ENCODE data around the gene CIC.

Gene CIC

DNA sequence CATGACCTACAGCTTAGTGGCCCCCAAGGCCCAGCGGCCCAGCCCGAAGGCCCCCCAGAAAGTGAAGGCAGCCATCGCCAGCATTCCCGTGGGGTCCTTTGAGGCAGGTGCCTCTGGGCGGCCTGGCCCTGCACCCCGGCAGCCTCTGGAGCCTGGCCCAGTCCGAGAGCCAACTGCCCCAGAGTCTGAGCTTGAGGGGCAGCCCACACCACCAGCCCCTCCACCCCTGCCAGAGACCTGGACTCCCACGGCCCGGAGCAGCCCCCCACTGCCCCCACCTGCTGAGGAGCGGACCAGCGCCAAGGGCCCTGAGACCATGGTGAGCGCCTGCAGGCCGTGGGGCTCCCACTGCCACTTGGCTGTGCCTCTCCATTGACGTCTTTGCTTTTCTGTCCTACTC lies 23.9 kb downstream of the CIC start:
- no peak for TF ChIP-seq FOXP2 (optimal IDR thresholded peaks at IDR 0.05; ENCODE audit: borderline replicate concordance, extremely low read depth, extremely low read length, insufficient read depth)
- TF ChIP-seq TAF1 (IDR thresholded peaks at IDR 0.05; ENCODE audit: borderline replicate concordance, insufficient read depth, low read length) = no peak
- TF ChIP-seq POLR2AphosphoS5 (IDR thresholded peaks at IDR 0.05; ENCODE audit: low read depth, low read length) = no peak
- no peak for TF ChIP-seq SIN3A (IDR thresholded peaks at IDR 0.05; ENCODE audit: borderline replicate concordance, insufficient read depth, low read length)
- TF ChIP-seq, protein P1, sequence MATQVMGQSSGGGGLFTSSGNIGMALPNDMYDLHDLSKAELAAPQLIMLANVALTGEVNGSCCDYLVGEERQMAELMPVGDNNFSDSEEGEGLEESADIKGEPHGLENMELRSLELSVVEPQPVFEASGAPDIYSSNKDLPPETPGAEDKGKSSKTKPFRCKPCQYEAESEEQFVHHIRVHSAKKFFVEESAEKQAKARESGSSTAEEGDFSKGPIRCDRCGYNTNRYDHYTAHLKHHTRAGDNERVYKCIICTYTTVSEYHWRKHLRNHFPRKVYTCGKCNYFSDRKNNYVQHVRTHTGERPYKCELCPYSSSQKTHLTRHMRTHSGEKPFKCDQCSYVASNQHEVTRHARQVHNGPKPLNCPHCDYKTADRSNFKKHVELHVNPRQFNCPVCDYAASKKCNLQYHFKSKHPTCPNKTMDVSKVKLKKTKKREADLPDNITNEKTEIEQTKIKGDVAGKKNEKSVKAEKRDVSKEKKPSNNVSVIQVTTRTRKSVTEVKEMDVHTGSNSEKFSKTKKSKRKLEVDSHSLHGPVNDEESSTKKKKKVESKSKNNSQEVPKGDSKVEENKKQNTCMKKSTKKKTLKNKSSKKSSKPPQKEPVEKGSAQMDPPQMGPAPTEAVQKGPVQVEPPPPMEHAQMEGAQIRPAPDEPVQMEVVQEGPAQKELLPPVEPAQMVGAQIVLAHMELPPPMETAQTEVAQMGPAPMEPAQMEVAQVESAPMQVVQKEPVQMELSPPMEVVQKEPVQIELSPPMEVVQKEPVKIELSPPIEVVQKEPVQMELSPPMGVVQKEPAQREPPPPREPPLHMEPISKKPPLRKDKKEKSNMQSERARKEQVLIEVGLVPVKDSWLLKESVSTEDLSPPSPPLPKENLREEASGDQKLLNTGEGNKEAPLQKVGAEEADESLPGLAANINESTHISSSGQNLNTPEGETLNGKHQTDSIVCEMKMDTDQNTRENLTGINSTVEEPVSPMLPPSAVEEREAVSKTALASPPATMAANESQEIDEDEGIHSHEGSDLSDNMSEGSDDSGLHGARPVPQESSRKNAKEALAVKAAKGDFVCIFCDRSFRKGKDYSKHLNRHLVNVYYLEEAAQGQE (IDR thresholded peaks at IDR 0.05; ENCODE audit: insufficient read depth in 1 of 2, low read depth in 2 of 2, low read length in 2 of 2) = no peak

DNA sequence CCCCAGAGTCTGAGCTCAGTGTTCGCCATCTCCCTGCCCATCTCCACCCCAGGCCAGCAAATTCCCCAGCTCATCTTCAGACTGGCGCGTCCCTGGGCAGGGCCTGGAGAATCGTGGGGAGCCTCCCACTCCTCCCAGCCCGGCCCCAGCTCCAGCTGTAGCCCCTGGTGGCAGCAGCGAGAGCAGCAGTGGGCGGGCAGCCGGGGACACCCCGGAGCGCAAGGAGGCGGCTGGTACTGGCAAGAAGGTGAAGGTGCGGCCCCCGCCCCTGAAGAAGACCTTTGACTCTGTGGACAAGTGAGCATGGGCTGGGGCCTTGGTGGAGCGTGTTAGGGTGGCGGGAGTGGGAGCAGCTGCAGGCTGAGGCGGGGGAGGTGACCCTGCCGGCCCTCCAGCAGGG lies 24.5 kb downstream of the CIC start:
- no peak for TF ChIP-seq TAF1 (IDR thresholded peaks at IDR 0.05; ENCODE audit: borderline replicate concordance, insufficient read depth, low read length)
- TF ChIP-seq, protein P1 (IDR thresholded peaks at IDR 0.05; ENCODE audit: insufficient read depth in 1 of 2, low read depth in 2 of 2, low read length in 2 of 2) = no peak
- no peak for TF ChIP-seq FOXP2 (optimal IDR thresholded peaks at IDR 0.05; ENCODE audit: borderline replicate concordance, extremely low read depth, extremely low read length, insufficient read depth)
- no peak for TF ChIP-seq POLR2AphosphoS5 (IDR thresholded peaks at IDR 0.05; ENCODE audit: low read depth, low read length)
- no peak for TF ChIP-seq SIN3A (IDR thresholded peaks at IDR 0.05; ENCODE audit: borderline replicate concordance, insufficient read depth, low read length)

DNA sequence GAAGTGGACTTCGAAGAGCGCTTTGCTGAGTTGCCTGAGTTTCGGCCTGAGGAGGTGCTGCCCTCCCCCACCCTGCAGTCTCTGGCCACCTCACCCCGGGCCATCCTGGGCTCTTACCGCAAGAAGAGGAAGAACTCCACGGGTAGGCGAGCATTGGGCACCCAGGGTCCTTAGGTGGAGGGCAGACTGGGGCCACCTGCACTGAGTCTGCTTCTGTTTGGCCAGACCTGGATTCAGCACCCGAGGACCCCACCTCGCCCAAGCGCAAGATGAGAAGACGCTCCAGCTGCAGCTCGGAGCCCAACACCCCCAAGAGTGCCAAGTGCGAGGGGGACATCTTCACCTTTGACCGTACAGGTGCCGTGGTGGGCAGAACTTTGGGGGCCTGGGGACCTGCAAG lies 24.9 kb downstream of the CIC start:
- no peak for TF ChIP-seq SIN3A (IDR thresholded peaks at IDR 0.05; ENCODE audit: borderline replicate concordance, insufficient read depth, low read length)
- TF ChIP-seq TAF1 (IDR thresholded peaks at IDR 0.05; ENCODE audit: borderline replicate concordance, insufficient read depth, low read length) = no peak
- TF ChIP-seq, protein P1 (IDR thresholded peaks at IDR 0.05; ENCODE audit: insufficient read depth in 1 of 2, low read depth in 2 of 2, low read length in 2 of 2) = no peak
- no peak for TF ChIP-seq FOXP2 (optimal IDR thresholded peaks at IDR 0.05; ENCODE audit: borderline replicate concordance, extremely low read depth, extremely low read length, insufficient read depth)
- no peak for TF ChIP-seq POLR2AphosphoS5 (IDR thresholded peaks at IDR 0.05; ENCODE audit: low read depth, low read length)

DNA sequence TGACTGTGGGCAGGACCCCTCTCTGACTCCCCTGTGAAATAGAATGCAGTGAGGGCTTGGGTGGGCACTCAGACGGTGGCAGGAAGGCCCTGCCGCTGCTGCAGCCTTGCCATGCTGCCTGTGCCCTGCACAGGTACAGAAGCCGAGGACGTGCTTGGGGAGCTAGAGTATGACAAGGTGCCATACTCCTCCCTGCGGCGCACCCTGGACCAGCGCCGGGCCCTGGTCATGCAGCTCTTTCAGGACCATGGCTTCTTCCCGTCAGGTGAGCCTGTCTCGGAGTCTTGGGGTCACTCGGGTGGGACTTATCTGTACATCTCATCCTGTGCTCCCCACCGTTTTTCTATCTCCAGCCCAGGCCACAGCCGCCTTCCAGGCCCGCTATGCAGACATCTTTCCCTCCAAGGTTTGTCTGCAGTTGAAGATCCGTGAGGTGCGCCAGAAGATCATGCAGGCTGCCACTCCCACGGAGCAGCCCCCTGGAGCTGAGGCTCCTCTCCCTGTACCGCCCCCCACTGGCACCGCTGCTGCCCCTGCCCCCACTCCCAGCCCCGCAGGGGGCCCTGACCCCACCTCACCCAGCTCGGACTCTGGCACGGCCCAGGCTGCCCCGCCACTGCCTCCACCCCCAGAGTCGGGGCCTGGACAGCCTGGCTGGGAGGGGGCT lies 25.6 kb downstream of the CIC start:
- TF ChIP-seq SIN3A (IDR thresholded peaks at IDR 0.05; ENCODE audit: borderline replicate concordance, insufficient read depth, low read length) (no peak), POLR2AphosphoS5 (IDR thresholded peaks at IDR 0.05; ENCODE audit: low read depth, low read length) (peak; percentile 39; the same call in 1 of the 2 replicates)

DNA sequence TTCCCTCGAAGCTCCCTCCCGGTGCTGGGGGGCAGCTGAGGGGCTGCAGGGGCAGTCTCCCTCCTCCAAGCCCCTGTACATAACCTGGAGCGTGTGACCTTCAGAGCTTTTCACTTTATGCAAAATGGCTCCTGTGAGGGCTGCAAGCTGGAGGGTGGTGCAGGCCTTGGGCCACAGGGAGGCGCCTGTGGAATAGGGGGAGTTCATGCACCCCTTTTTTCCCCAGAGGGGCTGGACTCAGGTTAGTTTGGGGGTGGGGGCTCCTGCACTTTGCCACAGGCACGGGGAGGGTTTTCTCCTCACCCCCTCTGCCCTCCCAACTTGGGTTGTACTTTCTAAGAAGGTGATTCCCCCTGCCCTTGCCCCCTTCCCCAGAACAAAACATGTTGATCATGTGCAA lies 26.3 kb downstream of the CIC start:
- TF ChIP-seq SIN3A (IDR thresholded peaks at IDR 0.05; ENCODE audit: borderline replicate concordance, insufficient read depth, low read length) (no peak), POLR2AphosphoS5 (IDR thresholded peaks at IDR 0.05; ENCODE audit: low read depth, low read length) (no peak), TAF1 (IDR thresholded peaks at IDR 0.05; ENCODE audit: borderline replicate concordance, insufficient read depth, low read length) (no peak), FOXP2 (optimal IDR thresholded peaks at IDR 0.05; ENCODE audit: borderline replicate concordance, extremely low read depth, extremely low read length, insufficient read depth) (no peak)
- TF ChIP-seq, protein P1 (IDR thresholded peaks at IDR 0.05; ENCODE audit: insufficient read depth in 1 of 2, low read depth in 2 of 2, low read length in 2 of 2) = no peak
